ENCODE data around the gene NR1H2. TPM values are rescaled to one million over a fixed set of nuclear protein-coding genes. Genes with fewer than 3 reads are reported as not detected.
A peak's percentile ranks its signal among the peaks of the same experiment; 100 is the strongest.

The NR1H2 gene
- total RNA-seq, 2 donors from 2014 or later: 113 to 138 TPM

DNA sequence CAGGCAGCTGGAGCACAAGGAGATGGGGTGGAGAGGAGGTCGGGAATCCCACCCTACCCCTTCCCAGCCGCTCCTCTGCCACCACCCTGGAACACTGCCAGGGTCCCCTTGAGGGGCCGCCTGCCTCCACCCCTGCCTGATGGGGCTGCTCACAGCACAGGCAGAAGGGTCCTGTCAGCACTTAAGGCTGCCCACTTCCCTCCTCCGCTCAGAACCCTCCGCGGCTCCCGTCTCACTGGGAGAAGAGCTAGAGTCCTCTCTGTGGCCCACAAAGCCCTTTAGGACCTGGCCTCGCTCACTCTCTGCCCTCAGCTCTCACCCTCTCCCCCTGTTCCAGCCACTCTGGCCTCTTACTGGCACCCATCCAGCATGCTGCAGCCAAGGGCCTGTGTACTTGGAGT is 4.5 kb downstream of the NR1H2 start:
- Histone ChIP-seq H3K4me1 (ENCODE audit: control insufficient read depth in 1 of 2, low read depth in 2 of 2) (peaks cover 13 to 24% of the 10 kb centered on the region in 2 donors), H3K4me3 (no peak overlapping the region), H3K27me3 (replicated peaks; ENCODE audit: insufficient read depth) (no peaks in the 10 kb centered on the region), H3K9me3 (no peaks in the 10 kb centered on the region), H3K36me3 (peaks cover 48% of the 10 kb centered on the region), H3K27ac (no peak overlapping the region)
- no peak for DNase-seq (ENCODE audit: low spot score)
- TF ChIP-seq, protein P1, sequence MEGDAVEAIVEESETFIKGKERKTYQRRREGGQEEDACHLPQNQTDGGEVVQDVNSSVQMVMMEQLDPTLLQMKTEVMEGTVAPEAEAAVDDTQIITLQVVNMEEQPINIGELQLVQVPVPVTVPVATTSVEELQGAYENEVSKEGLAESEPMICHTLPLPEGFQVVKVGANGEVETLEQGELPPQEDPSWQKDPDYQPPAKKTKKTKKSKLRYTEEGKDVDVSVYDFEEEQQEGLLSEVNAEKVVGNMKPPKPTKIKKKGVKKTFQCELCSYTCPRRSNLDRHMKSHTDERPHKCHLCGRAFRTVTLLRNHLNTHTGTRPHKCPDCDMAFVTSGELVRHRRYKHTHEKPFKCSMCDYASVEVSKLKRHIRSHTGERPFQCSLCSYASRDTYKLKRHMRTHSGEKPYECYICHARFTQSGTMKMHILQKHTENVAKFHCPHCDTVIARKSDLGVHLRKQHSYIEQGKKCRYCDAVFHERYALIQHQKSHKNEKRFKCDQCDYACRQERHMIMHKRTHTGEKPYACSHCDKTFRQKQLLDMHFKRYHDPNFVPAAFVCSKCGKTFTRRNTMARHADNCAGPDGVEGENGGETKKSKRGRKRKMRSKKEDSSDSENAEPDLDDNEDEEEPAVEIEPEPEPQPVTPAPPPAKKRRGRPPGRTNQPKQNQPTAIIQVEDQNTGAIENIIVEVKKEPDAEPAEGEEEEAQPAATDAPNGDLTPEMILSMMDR (IDR thresholded peaks at IDR 0.05): no peak
- no peak for ATAC-seq (ENCODE audit: insufficient number of reproducible peaks, low FRiP score, low read depth)

DNA sequence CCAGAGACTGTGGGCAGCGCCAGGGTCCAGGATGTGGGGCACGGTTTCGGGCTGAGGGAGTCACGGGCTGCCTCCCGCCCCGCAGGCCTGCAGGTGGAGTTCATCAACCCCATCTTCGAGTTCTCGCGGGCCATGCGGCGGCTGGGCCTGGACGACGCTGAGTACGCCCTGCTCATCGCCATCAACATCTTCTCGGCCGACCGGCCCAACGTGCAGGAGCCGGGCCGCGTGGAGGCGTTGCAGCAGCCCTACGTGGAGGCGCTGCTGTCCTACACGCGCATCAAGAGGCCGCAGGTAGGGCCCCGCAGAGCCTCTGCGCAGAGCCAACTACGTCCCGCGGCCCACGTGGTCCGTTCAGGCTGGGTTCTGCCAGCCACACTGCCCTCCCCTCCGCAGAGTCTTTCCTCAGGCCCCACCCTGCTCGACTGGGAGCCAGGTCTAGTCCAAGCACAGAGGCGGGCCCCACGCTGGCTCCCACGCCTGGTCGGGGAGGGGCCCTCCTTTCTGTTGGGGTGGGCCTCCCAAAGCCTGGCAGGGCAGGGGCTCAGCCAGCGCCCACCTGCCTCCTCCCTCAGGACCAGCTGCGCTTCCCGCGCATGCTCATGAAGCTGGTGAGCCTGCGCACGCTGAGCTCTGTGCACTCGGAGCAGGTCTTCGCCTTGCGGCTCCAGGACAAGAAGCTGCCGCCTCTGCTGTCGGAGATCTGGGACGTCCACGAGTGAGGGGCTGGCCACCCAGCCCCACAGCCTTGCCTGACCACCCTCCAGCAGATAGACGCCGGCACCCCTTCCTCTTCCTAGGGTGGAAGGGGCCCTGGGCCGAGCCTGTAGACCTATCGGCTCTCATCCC is 5.8 kb downstream of the NR1H2 start:
- TF ChIP-seq, protein P1 (IDR thresholded peaks at IDR 0.05): no peak
- Histone ChIP-seq H3K4me1 (ENCODE audit: control insufficient read depth in 1 of 2, low read depth in 2 of 2) (peaks cover 10 to 20% of the 10 kb centered on the region in 2 donors), H3K36me3 (peaks cover 48% of the 10 kb centered on the region), H3K9me3 (no peaks in the 10 kb centered on the region), H3K4me3 (no peak overlapping the region), H3K27ac (no peak overlapping the region), H3K27me3 (replicated peaks; ENCODE audit: insufficient read depth) (no peaks in the 10 kb centered on the region)
- DNase-seq (ENCODE audit: low spot score) (no peak), ATAC-seq (ENCODE audit: insufficient number of reproducible peaks, low FRiP score, low read depth) (no peak)

DNA sequence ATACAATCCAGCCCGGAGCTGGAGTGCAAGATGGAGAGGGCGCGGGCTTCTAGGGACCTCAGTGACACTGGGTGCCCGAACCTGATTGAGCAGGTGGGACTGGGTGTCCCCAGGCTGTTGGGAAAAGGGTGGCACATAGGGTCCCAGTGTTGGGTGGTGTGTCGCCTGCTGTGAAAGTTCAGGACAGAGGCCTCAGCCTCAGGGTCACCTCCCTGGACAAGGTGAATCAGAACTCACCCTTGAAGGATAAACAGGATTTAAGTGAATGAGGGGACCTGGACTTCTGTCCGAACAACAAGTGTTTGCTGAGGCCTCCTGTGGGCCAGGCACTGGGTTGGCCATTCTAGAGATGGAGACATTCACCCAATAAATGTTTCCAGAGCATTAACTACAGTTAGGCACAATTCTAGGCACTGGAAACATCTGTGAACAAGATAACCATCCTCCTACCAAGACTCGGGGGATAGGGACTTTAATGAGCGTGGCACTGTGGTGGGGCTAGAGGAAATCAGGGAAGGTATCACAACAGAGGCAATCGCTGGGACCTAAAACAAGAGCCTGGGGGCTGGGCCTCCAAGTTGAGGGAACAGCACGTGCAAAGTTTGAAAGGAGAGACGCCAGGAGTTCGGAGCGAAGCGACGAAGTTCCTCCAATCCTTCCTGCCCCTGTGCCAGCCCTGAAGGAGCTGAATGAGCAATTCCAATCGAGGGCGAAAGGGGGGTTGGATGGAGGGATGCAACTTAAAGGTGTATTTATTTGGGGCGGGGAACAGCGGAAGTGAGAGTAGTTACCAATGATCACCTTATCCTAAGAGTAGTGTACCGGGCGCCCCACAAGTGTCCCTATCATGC is 7.0 kb downstream of the NR1H2 start:
- Histone ChIP-seq H3K4me1 (ENCODE audit: control insufficient read depth in 1 of 2, low read depth in 2 of 2) (peaks cover 6 to 18% of the 10 kb centered on the region in 2 donors), H3K4me3 (peak overlapping the region; percentile 76), H3K9me3 (no peaks in the 10 kb centered on the region), H3K27ac (peak overlapping the region; percentile 59 to 65), H3K36me3 (peaks cover 40% of the 10 kb centered on the region), H3K27me3 (replicated peaks; ENCODE audit: insufficient read depth) (no peaks in the 10 kb centered on the region)
- DNase-seq (ENCODE audit: low spot score) (no peak), ATAC-seq (ENCODE audit: insufficient number of reproducible peaks, low FRiP score, low read depth) (no peak)
- TF ChIP-seq, protein P1 (IDR thresholded peaks at IDR 0.05): no peak

DNA sequence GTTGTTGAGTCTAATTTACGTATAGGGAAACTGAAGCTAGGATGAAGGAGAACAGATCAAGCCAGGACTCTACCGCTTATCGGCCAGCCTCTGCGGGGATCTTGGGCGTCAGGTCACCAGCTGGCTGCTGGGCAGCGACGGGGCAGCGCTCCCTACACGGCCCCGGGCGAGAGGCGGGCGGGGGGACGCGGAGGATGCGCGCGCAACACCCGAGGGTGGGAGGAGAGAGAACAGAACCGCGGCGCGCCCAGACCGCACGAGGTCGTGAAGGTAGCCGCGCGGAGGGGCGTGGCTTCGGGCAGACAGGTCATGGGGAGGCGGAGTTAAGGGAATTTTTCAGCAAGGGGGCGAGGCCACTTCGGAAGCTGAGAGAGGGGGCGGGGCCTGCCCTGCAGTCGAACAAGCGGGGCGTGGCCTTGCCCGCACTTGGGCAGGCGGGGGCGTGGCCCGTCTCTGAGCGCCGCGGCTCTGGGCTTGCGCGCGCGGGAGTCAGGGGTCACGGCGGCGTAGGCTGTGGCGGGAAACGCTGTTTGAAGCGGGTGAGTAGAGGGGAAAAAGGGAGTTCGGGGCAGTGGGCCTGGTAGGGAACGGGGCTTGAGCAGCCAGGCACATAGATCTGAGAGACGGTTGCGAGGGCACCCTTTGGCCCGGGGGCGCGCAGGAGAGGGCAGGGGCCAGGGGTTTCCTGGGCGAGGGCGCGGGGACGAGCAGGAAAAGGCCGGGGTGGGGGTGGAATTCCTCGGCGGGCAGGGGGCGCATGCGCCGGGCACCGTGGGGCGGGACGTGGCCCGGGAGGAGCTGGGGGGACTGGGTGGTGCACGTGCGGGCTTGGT is 7.8 kb downstream of the NR1H2 start, which contains the start of gene POLD1:
TSS of gene POLD1 (plus strand) at position 496 of the 833 bp plus-strand sequence. CDS start 14,505 bp downstream, outside the sequence.
- TF ChIP-seq, protein P1 (IDR thresholded peaks at IDR 0.05): no peak
- peaks cover 32% of the 10 kb centered on the region for H3K36me3 ChIP-seq
- ATAC-seq (ENCODE audit: insufficient number of reproducible peaks, low FRiP score, low read depth) (peak; percentile 95), DNase-seq (ENCODE audit: low spot score) (peak; percentile 90)
- peaks cover 6 to 18% of the 10 kb centered on the region in 2 donors for H3K4me1 ChIP-seq (ENCODE audit: control insufficient read depth in 1 of 2, low read depth in 2 of 2)
- no peaks in the 10 kb centered on the region for H3K9me3 ChIP-seq
- no peaks in the 10 kb centered on the region for H3K27me3 ChIP-seq (replicated peaks; ENCODE audit: insufficient read depth)
- H3K4me3 ChIP-seq: peak within 1 kb of the TSS; percentile 76
- H3K27ac ChIP-seq: peak within 1 kb of the TSS; percentile 59 to 65
